Epithelial cell of esophagus (primary cell): ENCODE measurements around the gene ANKRD63.
A peak's percentile ranks its signal among the peaks of the same experiment; 100 is the strongest.

ENCODE experiments used
- DNase-seq: peaks from one replicate; pipeline ENCODE4 v3.0.0; 2010; ENCODE audit warnings: low read depth
- H3K4me3 ChIP-seq: 2 replicates; pipeline ENCODE4 v1.5.1; 2011; ENCODE audit warnings: mild to moderate bottlenecking, low read length, control low read depth
- TF ChIP-seq, protein P1 (sequence below): IDR thresholded peaks from 2 replicates; pipeline ENCODE4 v1.5.1; 2011; ENCODE audit warnings: low read depth, mild to moderate bottlenecking, low read length, control low read depth, inconsistent platforms; ENCODE audit not compliant: insufficient read depth; ENCODE audit errors: missing control alignments

ANKRD63 gene

DNA sequence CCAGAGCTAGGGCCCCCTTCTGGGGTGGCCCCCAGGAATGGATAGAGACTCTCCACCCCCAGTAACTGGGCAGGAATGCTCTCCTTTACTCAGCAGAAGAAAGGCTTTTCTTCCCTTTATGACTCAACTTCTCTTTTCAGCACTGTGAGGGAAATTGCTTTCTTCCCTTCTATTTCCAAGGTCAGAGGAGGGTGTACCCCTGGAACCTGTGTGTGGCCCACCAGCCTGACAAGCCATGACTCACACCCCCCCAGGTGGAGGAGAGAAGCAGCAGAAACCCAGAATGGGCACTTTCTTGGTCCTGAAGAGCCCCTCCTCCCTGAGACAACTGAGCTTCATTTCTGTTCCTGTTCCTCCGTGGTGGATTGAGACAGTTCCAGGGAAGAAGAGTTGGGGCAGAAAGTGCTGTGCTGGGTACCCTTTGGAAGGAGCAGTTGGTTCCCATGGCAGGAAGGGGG, 2.7 kb upstream of the ANKRD63 start:
- TF ChIP-seq, protein P1, sequence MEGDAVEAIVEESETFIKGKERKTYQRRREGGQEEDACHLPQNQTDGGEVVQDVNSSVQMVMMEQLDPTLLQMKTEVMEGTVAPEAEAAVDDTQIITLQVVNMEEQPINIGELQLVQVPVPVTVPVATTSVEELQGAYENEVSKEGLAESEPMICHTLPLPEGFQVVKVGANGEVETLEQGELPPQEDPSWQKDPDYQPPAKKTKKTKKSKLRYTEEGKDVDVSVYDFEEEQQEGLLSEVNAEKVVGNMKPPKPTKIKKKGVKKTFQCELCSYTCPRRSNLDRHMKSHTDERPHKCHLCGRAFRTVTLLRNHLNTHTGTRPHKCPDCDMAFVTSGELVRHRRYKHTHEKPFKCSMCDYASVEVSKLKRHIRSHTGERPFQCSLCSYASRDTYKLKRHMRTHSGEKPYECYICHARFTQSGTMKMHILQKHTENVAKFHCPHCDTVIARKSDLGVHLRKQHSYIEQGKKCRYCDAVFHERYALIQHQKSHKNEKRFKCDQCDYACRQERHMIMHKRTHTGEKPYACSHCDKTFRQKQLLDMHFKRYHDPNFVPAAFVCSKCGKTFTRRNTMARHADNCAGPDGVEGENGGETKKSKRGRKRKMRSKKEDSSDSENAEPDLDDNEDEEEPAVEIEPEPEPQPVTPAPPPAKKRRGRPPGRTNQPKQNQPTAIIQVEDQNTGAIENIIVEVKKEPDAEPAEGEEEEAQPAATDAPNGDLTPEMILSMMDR: no peak
- no peak overlapping the region for H3K4me3 ChIP-seq
- DNase-seq: peak; percentile 17

- TF ChIP-seq, protein P1: no peak
- H3K4me3 ChIP-seq: no peak overlapping the region
- no peak for DNase-seq
Measured at GRCh38 chr15:40285151-40285550, 2.3 kb upstream of the ANKRD63 start.

DNA sequence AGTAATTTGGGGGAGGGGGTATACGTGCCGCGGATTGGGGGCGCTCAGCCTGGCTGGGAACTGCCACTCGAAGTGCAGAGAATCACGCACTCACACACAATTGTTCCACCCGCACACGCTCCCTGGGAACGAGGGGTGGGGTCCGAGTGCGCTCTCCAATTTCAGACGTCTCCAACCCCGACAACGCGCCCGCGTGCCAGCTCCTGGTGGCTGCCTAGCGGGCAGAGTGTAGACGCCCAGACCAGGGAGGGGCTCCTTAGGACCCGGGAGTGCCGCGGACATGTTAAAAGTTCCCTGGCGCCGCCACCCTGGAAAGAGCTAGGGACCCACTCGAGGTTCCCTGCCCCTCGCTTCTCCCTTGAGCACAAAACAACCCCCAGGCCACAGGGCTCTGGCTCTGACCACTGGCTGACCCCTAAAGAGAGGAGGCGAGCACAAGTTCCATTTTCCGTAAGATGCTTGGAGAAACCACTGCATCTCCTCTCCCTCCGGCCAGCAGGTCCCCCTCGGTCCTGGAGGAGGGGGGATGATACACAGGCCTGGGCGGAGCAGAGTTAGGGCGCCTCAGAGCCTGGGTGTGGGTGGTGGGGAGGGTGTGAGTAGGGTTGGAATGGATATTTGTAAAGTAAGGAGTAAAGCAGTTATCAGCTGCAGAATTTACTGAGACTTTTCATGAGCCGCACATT, 894 bp upstream of the ANKRD63 start:
- TF ChIP-seq, protein P1: no peak
- no peak overlapping the region for H3K4me3 ChIP-seq
- DNase-seq: no peak

- peak; percentile 43 for DNase-seq
- TF ChIP-seq, protein P1: no peak
- peak overlapping the region; percentile 16 for H3K4me3 ChIP-seq
Measured at GRCh38 chr15:40282147-40282868, 556 bp downstream of the ANKRD63 start.

- TF ChIP-seq, protein P1: no peak
- no peak overlapping the region for H3K4me3 ChIP-seq
- DNase-seq: no peak
Measured at GRCh38 chr15:40281801-40282146, 1.1 kb downstream of the ANKRD63 start.

- no peak overlapping the region for H3K4me3 ChIP-seq
- no peak for DNase-seq
- TF ChIP-seq, protein P1: no peak
Measured at GRCh38 chr15:40281057-40281800, 1.6 kb downstream of the ANKRD63 start.
